Body of pancreas (tissue), 4 donors: ENCODE results near the gene ZAR1. TPM values are rescaled to one million over a fixed set of nuclear protein-coding genes. Genes with fewer than 3 reads are reported as not detected.

Experiments used
- ATAC-seq: fragments of 150-250 bp; one replicate; pipeline ENCODE4 v1.9.1; 2016
- DNase-seq, 4 donors: peaks; one replicate each; pipeline ENCODE4 v3.0.0-alpha.2; 2019
- H3K27ac ChIP-seq, 4 donors: fragments of 200-600 bp; sonication (generic); 1 replicate in 3 of 4; 2 replicates in 1 of 4; pipeline versions ENCODE4 v1.5.1 to v1.6.1; 2016 to 2019; ENCODE audit warnings: mild to moderate bottlenecking in 1 of 4, mixed read lengths in 1 of 4, moderate library complexity in 1 of 4
- H3K27me3 ChIP-seq, 2 donors: fragments of 200-600 bp; sonication (generic); one replicate each; pipeline ENCODE4 v1.6.0; 2016; ENCODE audit warnings: mild to moderate bottlenecking in 1 of 2
- H3K36me3 ChIP-seq, 2 donors: fragments of 200-600 bp; sonication (generic); replicated peaks in 1 of 2; 2 replicates each; pipeline ENCODE4 v1.5.1; 2016; ENCODE audit warnings: low read depth in 2 of 2; ENCODE audit not compliant: insufficient read depth in 1 of 2
- H3K4me1 ChIP-seq: fragments of 200-600 bp; sonication (generic); one replicate; pipeline ENCODE4 v1.6.0; 2016
- H3K4me3 ChIP-seq, 2 donors: fragments of 200-600 bp; sonication (generic); 1 replicate in 1 of 2; 2 replicates in 1 of 2; pipeline ENCODE4 v1.5.1; 2016 to 2019
- H3K9me3 ChIP-seq, 3 donors: fragments of 200-600 bp; sonication (generic); 1 replicate in 2 of 3; 2 replicates in 1 of 3; pipeline ENCODE4 v1.5.1; 2016
- POLR2A ChIP-seq, 3 donors: fragments of 450-650 bp; IDR thresholded peaks; one replicate each; pipeline ENCODE4 v1.6.1; 2016; ENCODE audit warnings: antibody characterized with exemption in 3 of 3, mild to moderate bottlenecking in 2 of 3
- WGBS, 2 donors: methylation state at CpG; one replicate each; pipeline ENCODE4 v1.1.5; 2017; 5-methylcytosine and 5-hydroxymethylcytosine counted together
- intact Hi-C: fragments of 100-400 bp; cut with DNase I; formaldehyde crosslinking; loops from one replicate; pipeline ENCODE4 v1.15.1; 2023
- total RNA-seq, 2 donors: library from RNA; depleted of rRNA; stranded (reverse); fragments of >200 nt; gene quantifications; one replicate each; pipeline ENCODE4 v1.1.0, GENCODE V29; 2016
- TF ChIP-seq, protein P1 (sequence below), 7 experiments: fragments of 450-650 bp in 4 of 7; fragments of 200-600 bp in 3 of 7; sonication (generic) in 3 of 7; IDR thresholded peaks; one replicate each; pipeline ENCODE4 v1.5.1; 2016 to 2019; ENCODE audit warnings: antibody characterized with exemption in 7 of 7

ZAR1 gene
- total RNA-seq, 2 donors from 2014 or later = not detected

DNA sequence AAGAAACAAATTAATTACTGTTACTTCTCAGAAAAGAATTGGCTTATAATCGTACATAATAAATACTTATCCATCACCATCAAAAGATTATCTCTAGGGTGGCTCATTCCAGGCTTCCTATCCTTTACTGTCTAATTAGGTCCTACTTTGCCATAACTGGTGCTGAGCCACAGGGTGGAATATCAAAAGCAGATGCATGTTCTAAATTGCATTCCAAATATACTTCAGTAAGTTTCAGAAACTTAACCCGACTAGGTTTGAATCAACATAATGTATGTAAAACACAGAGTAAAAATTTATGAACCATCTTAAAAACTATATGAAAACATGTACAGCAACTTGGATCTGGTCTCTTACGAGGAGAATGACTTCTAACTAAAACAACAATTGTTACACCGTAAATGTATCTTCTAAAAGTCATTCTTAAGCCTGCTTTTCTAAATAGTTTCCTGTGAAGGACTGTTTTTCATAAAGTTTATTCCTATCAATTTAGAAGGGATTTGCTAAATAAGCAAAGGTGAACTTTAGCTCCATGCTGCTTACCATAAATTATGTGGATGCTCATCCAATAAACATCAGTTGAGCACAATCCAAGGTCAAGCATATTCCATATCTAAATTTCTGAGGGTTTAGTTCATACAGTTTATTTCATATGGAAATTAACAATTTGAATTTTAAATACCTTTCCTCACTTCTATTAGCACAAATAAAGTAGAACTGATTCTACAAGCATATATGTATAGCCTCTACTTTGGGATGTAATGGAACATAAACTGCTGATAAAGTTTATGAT, 13.4 kb downstream of the ZAR1 start:
- H3K27me3 ChIP-seq = no peaks in the 10 kb centered on the region
- H3K4me3 ChIP-seq = no peak overlapping the region
- H3K9me3 ChIP-seq = no peaks in the 10 kb centered on the region
- intact Hi-C loops = no loop called here
- TF ChIP-seq, protein P1, sequence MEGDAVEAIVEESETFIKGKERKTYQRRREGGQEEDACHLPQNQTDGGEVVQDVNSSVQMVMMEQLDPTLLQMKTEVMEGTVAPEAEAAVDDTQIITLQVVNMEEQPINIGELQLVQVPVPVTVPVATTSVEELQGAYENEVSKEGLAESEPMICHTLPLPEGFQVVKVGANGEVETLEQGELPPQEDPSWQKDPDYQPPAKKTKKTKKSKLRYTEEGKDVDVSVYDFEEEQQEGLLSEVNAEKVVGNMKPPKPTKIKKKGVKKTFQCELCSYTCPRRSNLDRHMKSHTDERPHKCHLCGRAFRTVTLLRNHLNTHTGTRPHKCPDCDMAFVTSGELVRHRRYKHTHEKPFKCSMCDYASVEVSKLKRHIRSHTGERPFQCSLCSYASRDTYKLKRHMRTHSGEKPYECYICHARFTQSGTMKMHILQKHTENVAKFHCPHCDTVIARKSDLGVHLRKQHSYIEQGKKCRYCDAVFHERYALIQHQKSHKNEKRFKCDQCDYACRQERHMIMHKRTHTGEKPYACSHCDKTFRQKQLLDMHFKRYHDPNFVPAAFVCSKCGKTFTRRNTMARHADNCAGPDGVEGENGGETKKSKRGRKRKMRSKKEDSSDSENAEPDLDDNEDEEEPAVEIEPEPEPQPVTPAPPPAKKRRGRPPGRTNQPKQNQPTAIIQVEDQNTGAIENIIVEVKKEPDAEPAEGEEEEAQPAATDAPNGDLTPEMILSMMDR (IDR thresholded peaks at IDR 0.05) = no peak
- no peak for TF ChIP-seq POLR2A (IDR thresholded peaks at IDR 0.05)
- H3K27ac ChIP-seq = no peak overlapping the region
- H3K4me1 ChIP-seq = no peaks in the 10 kb centered on the region
- 64% methylated on average over 4 of the region's 4 CpGs for WGBS, 2 donors
- H3K36me3 ChIP-seq = peaks cover 0 to 15% of the 10 kb centered on the region in 2 donors
- ATAC-seq = no peak
- no peak for DNase-seq

DNA sequence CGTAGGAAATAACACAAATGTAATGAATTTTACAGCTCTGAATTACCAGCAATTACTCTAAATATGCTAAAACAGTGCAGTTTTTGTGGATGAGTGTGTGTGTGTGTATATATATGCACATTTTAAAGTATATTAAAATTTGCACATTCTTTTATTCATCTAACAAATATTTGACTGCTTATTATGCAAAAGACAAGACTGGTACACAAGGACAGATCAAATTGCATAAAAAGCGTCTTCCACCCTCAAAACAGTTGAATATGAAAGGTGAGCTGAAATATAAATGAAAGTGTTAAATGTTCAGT, 13.9 kb downstream of the ZAR1 start:
- Histone ChIP-seq H3K9me3 (no peaks in the 10 kb centered on the region), H3K4me3 (no peak overlapping the region), H3K27ac (no peak overlapping the region), H3K4me1 (no peaks in the 10 kb centered on the region), H3K27me3 (no peaks in the 10 kb centered on the region), H3K36me3 (peaks cover 0 to 14% of the 10 kb centered on the region in 2 donors)
- TF ChIP-seq POLR2A (IDR thresholded peaks at IDR 0.05) = no peak
- TF ChIP-seq, protein P1 (IDR thresholded peaks at IDR 0.05) = no peak
- DNase-seq = no peak
- ATAC-seq = no peak
- intact Hi-C loops = no loop called here
- 90 to 92% methylated on average over 2 of the region's 2 CpGs for WGBS, 2 donors

DNA sequence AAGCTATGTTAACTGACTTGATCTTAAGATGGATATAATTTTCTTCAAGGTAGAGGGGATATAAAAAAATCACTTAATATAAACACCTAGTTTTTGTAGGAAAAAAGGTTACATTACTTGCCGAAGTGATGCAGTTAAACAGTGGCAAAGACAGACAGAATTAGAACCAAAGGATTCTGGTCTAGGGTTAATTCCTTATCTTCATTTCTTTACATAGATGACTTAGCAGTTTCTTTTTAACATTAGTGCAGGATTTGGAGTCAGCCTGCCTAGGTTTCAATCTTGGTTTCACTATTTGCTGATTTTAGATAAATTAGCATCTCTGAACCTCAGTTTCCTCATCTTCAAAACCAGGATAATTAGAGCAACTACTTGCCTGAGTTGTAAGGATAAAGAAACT, 14.3 kb downstream of the ZAR1 start:
- ATAC-seq (no peak), DNase-seq (no peak)
- Histone ChIP-seq H3K36me3 (peaks cover 0 to 10% of the 10 kb centered on the region in 2 donors), H3K4me3 (no peak overlapping the region), H3K27ac (no peak overlapping the region), H3K27me3 (no peaks in the 10 kb centered on the region), H3K4me1 (no peaks in the 10 kb centered on the region), H3K9me3 (no peaks in the 10 kb centered on the region)
- TF ChIP-seq, protein P1 (IDR thresholded peaks at IDR 0.05) = no peak
- TF ChIP-seq POLR2A (IDR thresholded peaks at IDR 0.05) = no peak
- WGBS, 2 donors = 52 to 86% methylated on average over 1 of the region's 1 CpG
- intact Hi-C loops = no loop called here

DNA sequence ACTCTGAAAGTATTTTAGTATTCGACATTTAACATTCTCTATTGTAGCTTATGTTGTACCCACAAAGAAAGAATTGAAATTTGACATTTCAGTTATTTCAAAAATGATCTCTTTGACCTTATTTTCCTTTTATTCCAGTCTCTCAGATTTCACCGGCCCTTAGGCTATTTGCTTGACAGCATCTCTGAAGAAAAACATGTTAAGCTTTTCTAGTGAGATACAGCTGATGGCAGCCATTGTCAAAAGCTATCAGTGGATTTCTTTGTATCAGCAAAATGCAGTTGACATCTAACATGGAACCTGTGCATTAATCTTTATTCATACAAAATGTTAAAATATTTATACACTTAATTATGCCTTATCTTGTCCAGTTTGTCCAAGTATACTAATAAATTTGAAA, 16.7 kb downstream of the ZAR1 start:
- DNase-seq = no peak
- Histone ChIP-seq H3K27ac (no peak overlapping the region), H3K36me3 (peaks cover 3 to 20% of the 10 kb centered on the region in 2 donors), H3K4me3 (no peak overlapping the region), H3K9me3 (no peaks in the 10 kb centered on the region), H3K4me1 (no peaks in the 10 kb centered on the region), H3K27me3 (no peaks in the 10 kb centered on the region)
- WGBS, 2 donors = 85 to 91% methylated on average over 2 of the region's 2 CpGs
- intact Hi-C loops = no loop called here
- TF ChIP-seq POLR2A (IDR thresholded peaks at IDR 0.05) = no peak
- TF ChIP-seq, protein P1 (IDR thresholded peaks at IDR 0.05) = no peak
- no peak for ATAC-seq

DNA sequence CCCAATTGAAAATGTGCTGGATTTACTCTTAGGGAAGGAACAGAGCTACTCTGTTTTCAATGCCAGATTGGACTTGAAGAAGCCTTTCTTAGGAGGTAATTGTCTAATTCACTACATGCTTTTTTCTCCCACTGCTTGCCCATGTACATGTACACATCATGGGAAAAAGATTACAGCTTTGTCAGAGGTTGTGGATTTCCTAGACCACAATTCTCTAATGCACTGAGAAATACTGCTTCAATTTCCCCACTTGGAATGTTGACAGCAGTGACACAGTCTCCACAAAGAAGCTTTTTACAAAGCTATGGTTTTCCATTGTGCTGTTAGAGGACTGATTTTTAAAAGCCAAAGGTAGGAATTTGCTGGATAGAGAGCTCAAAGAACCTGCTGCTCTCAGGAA, 19.5 kb downstream of the ZAR1 start:
- intact Hi-C loops = no loop called here
- peaks cover 12 to 21% of the 10 kb centered on the region in 2 donors for H3K36me3 ChIP-seq
- no peak for ATAC-seq

More for the DNA sequence above, 19.5 kb downstream of the ZAR1 start:
- H3K27me3 ChIP-seq = no peaks in the 10 kb centered on the region
- no peak for TF ChIP-seq POLR2A (IDR thresholded peaks at IDR 0.05)
- TF ChIP-seq, protein P1 (IDR thresholded peaks at IDR 0.05) = no peak
- H3K9me3 ChIP-seq = no peaks in the 10 kb centered on the region
- H3K4me1 ChIP-seq = no peaks in the 10 kb centered on the region
- no peak overlapping the region for H3K27ac ChIP-seq
- DNase-seq = no peak
- H3K4me3 ChIP-seq = no peak overlapping the region
